DMS 273 treated with DMSO at 0.1 percent for 48 hours (cell line): ENCODE data around the gene NEGR1.

ENCODE experiments used
- DNase-seq: peaks from one replicate; lab custom pipeline; 2025; lab: John Stamatoyannopoulos, UW

NEGR1 gene

DNA sequence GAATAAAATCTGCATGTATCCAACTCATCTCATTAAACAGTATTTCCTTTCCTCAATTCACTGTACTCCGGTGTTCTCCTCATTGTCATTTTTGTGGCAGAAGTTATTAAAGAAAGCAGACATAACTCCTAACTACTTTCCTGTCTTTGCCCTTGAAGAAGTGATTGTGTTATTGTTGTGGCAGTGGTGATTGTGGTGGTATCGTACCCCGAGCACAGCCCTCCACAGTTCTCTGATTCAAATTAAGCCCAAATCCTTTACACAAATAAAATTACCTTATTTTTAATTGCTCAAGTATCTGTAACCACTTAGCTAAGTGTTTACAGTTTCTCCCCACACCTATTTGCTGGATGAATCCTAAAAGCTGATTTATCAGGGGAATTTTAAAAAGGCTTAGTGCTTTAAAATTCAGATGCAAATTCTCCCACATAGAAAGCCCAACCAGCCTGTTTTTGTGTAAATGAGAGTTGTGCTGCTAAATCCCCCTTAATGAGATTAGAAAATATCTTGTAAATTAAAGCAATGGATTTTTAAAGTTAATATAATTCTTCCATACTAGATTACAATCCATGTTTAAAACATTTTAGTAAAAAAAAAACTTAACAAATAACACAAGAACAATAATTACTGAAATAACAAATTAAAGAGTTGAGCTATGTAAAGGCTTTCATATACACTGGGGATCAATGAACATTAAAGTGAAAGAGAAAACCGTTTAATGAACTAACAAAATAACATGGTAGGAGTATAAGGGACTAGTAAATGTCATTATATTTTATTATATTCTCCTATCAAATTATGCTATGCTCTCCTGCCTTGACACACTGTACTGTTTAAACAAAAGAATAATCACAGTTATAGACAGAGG, 259.0 kb downstream of the NEGR1 start:
- no peak for DNase-seq

DNA sequence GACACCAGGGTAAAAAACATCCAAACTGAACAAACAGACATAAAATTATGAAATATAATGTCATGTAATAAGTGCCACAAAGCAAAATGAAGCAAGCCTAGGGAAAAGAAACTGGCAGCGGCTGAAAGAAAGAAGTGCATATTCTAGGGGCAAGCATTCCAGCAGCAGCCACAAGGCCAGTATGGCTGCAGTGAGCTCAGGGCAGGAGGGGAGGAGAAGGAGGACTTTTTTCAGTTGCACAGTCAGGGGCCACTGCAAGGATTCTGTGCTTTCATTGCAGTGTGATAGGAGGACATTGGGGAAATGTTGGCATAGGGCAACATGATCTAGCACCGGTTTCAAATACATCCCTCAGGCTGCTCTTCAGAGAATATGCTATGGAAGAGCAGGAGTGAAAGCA, 263.8 kb downstream of the NEGR1 start:
- no peak for DNase-seq

DNA sequence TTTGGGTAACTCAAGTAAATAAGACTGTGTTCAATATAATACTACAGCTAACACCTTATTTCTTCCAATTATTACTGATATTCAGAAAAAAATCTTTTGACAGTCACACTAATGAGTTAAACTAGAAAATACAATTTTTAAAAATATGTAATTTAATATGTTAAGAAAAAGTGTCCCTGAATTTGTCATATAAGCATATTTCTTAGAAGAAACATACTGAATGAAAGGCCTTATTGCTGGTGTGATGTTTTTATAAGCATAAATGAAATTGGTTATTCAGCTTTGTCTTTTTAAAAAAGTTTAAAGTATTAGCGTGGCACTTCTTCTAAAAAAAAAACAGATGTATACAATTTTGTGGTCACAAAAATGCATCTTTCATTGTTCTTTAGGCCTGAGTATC, 267.3 kb downstream of the NEGR1 start:
- no peak for DNase-seq

DNA sequence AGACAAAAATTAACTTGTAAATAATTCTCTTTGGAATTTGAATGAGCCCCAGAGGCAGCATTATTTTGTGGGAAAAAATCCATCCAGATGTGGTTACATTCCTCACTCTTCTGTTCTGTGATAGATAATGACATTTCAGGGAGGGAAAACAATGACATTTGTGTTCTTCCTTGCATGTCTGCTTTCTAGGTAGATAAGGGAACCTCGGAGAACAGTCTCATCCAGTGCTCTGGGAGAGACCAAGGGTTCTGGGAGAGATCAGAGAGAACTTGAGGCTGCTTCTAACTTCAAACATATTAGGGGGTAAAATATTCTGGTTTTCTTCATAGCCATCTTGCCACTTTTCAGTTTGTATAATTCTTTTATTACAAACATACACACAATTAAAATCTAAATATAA, 269.2 kb downstream of the NEGR1 start:
- no peak for DNase-seq

DNA sequence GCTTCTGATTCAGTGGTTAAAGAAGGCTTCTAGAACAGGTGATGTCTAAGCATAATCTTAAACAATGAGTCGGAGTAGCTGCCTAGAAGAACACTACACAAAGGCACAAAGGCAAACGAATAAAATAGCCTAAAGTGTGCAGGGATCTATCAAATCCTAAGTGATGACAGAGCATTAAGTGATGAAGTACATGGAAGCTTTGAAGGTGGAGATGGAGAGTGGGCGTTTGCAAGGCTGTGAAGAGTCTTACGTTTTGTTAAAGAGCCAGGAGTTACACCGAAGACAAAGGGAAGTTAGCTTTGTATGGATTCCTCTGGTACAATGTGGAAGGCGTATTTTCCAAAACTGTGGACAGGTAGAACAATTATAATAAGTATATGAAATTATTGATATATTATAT, 270.6 kb downstream of the NEGR1 start:
- DNase-seq, result no peak

DNA sequence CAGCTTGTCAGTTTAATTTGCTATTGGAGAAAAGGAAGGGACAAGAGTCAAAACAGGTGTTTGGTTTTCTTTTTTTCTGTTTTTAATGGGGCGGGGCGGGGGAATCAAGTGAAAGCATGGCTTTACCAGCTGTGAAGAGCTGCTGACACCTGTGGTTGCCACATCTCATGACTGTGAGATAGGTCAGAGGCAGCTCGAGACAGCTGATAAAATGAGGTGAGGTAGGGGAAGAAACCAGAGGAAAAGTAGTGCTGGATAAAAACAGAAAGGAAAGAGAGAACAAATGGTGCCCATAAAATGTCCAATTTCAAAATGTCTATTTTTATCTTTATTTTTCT, 272.3 kb downstream of the NEGR1 start:
- no peak for DNase-seq

DNA sequence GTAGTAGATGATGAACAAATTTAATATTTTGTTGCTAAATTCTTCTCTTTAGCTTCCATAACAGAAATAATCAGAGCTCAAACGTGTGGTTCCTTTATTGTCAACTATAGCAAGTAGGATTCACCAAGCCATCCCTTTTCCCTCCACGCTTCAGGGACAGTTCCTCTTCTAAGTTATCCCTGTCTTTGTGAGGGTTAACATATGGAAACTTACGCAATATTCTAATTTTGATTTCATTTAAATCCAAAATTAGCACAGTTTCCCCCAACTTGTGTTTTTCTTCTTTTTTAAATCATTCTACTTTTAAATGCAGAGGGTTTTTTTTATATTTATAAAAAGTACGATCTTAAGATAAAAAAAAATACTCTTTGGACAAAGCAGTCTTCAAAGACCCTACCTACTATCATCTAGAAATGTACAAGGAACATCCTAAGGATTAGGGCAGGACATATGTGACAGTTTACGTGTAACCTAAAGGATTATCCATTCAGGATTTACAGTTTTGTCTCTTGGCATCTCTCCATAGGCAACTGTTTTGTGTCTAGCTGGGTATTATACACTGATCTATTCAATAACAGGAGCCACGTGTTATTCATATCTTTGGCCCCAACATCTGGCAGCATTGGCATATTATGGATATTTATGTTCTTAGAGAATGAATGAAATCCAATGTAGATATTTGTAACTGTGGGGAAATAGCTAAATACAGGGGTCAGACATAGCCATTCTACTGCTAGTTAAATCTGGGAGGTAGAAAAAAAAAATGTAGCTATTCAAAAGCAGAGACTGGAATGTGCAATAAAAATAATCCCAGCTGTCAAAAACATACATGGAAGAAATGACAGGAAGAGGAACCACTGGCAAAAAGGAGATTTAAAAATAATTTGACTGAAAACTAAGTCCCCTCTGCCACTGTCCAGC, 272.9 kb downstream of the NEGR1 start:
- DNase-seq, result no peak

DNA sequence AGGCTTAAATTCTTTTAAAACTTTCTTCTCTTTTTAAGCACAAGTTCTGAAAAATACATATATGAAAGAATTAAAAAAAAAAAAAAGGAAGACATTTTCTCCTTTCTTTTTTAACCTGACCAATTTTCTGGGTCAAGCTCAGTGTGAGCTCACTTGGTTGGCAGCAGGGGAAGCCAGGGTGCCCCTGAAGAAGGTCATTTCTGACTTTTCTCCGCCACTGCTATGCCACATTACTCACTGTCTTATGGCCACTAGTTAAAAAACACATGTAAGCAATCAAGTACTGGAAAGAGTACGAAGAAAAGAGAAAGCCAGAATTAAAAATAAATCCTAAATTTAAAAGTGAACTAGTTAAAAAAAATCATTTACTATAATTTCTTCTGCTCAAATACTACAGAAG, 275.0 kb downstream of the NEGR1 start:
- DNase-seq, result no peak

DNA sequence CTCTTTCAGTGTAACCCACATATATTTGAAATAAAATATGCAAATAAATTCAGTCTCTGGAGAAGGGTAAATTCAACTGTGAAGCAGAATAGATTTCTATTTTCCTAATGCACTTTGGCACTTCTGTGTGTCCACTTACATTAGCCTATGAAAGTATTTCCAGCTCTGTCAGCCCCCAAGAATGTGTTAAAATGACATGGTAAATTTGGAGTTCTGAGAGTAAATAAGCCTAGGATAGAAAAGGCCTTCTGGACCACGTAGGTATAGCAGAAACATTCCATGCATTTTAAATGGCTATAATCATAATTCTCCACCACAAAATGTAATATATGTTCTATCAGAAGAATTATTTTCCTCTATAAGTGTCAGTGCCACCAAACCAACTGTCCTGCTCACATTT, 276.2 kb downstream of the NEGR1 start:
- DNase-seq, result no peak

DNA sequence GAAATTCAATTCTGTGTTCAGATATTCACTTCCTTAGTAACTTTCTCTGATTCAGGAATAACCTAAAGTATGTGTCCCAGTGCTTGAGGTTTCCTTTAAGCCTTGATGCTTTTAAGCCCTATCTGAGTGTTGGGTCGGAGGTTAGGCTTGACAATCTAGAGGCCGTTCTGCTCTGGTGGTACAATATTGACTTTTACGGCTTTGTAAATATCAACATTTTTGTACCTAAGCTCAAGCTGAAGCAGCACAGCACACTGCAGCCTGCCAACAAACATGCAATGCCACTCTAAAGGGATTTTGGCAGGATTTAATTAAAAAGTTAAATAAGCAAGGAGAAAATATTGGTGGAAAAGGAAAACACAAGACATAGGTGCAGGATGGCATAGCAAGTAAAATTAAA, 279.2 kb downstream of the NEGR1 start:
- no peak for DNase-seq

DNA sequence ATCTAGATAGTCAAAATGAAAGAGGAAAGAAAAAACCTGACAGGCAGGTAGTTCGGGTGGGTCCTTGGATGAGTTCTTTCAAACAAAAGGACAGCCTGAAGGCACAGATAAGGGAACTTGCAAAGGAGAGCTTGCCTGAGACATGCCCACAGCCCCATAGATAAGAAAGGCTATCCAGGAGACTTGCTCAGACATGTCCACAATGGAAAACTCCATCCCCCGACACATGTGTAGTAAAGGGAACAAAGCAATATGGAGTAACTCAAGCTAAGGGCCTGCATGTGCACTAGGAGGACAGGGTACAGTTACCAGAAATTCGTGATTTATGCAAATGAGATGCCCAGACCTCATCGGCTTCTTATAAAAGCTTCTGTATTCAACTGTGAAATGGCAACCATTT, 281.5 kb downstream of the NEGR1 start:
- DNase-seq, result no peak

DNA sequence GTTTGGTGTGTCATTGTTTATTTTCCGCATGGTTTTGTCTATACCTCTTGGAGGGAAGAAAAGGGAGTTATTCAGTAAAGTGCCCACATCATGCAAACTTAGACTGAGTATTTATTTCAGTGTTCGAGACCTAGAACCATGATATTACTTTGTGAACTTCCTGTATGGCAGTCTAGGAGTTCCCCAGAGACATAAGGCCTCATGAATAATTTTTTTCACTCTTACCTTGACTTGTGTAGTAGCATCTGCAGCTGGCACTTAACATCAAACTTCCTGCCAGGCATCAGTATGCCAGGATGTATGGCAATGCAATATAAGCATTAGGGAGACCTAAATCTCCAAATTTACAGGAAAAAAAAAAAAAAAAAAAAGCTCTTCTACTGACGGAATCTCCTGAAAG, 287.7 kb downstream of the NEGR1 start:
- DNase-seq, result no peak

DNA sequence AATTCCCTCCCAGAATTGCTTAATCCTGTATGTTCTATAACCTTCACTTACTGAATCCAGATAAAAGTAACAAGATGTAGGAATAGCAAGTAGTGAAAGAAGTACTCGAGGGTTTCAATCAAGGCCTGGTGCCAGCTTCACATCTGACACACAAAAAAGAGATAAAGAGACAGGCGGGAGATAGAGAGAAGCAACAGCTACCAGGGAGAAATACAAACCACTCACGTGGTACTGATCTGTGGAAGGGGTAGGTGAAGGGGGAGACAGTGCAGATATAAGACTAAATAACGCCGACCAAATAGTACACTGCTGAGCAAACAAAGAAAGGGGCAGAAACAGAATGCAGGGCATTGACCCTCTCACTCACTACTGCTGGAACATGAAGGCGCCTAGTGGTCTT, 295.2 kb downstream of the NEGR1 start:
- no peak for DNase-seq

DNA sequence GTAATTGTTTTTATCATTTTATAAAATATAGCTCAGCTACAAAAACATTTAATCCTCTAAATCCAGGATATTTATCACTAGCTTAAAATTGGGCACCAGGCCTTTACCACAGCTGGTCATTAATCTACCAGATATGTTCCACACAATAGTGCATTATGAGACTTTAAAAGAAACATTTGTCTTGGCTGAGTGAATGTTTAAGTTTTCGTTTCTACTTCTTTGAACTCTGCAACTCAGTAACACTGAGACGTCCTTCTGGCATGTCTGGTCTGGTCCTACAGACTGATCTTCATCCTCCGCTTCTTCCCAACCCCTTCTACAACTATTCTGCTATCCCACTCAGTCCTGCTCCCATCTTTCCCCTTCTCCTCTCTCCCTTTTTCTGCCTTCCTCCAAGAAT, 296.2 kb downstream of the NEGR1 start:
- DNase-seq, result no peak

DNA sequence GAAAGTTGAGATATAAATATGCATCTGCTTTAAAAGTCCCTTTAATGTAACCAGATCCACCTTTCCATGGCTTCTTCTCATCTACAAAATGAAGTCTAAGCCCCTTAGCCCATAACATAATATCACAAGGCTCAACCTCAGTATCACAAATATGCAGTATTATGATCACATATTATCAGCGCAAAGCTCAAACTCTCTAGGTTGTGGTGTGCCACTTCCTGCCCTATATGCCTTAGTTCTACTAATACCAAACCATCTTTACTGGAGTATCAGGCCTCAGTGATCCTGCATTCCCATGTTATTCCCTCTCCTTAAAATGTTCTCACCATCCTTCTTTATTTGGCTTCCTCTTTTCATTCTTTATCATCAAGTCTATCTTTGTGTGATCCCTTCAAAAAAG, 301.8 kb downstream of the NEGR1 start:
- DNase-seq, result no peak

DNA sequence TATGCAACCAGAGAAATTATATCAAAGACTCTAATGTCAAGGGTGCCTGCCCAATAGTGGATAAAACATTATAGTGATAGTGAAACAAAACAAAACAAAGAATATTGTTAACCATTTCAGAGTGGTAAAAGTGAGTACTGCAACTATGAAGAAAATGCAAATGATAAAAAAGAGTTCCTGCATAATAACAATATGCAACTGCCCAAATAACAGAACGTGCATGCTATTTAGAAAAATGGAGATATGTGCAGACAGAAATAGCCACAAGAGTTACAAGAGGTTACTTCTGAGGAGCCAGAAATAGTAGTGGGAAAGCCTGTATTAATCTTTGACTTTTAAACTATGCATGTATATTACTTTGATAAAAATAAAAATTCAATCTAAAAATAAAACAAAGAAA, 302.5 kb downstream of the NEGR1 start:
- DNase-seq, result no peak

DNA sequence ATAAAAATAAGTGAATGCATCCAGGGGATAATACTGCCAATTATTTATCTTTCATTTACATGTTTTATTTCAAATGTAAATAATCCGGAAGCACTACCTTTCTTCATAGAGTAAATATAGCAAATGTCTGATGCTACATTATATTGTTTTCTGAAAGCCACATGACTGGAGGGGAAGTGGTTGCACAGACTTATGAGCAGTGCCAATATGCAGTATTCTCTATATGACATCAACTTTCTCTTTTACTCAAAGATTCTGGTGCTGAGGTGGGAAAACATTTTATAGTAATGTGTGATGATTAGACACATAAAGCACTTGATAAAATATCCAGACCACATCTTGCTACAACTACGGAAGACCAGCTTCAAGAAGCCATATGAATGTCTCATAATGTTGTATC, 314.7 kb downstream of the NEGR1 start:
- DNase-seq, result no peak

DNA sequence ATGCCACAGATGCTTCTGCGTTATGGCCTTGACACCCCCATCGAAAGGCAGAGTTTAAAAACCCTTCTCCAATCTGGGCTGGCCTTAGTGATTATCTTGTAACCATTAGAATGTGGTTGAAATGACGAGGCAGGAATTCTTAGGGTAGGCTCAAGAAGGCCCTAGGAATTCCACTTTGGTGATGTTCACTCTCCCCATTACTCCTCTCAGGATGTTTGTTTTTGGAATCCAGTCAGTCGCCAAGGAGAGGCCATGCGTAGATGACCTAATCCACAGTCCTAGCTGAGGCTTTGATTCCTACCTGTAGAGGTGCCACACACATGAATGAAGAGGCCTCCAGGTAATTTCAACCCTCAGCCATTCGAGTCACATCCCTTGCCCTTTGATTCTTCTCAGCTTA, 318.2 kb downstream of the NEGR1 start:
- no peak for DNase-seq

DNA sequence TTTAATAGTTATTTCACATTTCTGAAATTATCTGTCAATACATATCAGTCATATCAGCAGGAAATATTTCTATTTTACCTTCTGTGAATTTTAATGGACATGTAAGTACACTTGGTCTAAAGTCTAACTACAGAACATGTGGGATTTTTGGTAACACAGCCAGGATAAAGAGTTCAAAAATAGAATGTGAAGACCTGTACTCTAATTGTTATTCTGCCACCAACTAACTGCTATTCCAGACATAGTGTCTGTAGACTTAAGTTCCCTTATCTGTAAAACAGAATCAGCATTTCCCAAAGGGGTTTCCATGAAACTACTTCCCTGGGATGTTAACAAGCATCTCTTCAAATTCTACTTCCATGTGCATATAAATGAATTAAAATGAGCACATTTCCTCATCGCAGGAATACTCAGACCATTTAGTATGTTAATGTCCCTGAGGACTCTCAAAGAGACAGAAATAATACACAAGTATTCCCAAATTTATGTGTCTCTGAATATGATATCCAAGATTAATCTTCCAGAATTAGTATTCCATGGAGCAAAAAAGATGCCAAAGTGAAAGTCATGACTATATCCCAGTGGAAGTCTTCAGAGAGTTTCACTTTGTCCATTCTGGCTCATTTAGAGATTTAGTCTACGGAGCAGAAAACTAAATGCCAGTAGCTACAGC, 325.6 kb downstream of the NEGR1 start:
- DNase-seq, result no peak

DNA sequence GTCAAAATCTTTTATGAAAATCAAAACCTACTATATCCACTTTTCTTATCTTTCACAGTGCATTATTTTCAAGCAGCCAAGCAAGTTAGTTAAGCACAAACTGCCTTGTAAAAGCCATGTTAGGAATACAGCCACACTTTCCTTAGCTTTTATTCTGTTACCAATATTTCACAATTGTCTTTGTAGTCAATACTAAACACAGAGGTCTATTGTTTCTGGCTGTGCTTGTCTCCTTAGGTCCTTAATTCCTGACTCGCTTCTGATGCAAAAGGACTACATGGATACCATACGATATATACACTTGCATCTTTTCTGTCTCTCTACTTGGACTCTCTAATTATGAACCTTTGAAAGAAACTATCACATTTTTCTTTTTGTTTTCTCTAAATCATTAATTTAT, 331.8 kb downstream of the NEGR1 start:
- DNase-seq, result no peak

DNA sequence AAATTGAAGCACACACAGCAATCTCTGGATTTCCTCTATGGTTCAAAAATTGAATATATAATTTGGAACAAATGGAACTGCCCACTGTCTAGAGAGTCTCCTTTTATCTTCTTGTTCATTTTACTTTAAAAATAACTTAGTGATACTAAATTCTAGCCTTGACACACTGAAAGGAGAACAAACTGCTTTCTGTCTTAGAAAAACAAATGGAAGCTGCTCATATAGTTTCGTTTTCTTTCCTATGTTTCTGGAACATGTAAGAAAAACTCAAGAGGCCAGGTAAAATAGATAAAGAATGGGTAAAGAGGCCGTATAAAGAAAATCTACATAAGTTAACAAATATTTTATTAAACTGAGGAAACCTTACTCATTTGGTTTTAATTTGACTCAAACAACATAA, 332.7 kb downstream of the NEGR1 start:
- no peak for DNase-seq

DNA sequence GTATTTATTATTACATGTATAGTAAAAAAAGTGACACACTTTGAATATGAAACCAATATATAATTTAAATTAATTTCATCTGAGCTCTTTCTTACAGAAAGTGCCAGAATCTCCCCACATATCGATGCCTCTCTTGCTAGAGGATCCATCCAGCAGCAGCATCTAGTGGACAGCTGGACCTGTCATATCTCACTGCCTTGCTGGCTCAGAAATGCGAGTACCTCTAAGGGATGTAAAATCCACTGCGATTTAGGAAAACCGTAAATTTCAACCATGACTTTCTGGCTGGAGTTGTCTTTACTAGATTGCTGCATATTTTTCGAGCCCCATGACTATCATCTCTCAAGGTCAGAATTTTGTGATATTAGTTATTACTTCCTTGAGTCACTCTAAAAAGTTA, 333.8 kb downstream of the NEGR1 start:
- no peak for DNase-seq

DNA sequence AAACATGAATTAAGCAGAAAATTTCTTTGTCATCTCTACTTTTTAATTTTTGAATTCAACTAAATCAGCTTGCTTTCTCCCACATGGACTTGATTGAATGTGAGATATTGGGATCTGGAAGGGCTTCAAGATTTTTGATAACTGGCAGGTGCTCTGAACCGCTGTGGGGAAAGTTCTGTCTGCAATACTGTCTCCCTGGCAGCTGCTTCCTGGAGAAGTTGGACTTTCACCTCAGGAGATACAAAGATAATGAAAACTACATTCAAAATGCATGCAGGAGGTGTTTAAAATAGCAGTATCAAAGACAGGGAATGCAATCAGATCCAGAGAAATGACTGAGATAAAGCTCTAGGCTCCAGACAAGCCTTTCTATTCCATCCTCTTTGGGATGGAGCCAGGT, 338.3 kb downstream of the NEGR1 start:
- no peak for DNase-seq
